Hepatic stellate cell (primary cell): ENCODE measurements around the gene EPAS1.
"Not testable (repeated sequence)": the region's sequence is repeated elsewhere in the genome, so short reads cannot be mapped to it uniquely, and the experiment has no call there.

Experiments
- DNase-seq: peaks from one replicate; pipeline ENCODE4 v3.0.0; 2011; ENCODE audit warnings: low spot score

Gene EPAS1

DNA sequence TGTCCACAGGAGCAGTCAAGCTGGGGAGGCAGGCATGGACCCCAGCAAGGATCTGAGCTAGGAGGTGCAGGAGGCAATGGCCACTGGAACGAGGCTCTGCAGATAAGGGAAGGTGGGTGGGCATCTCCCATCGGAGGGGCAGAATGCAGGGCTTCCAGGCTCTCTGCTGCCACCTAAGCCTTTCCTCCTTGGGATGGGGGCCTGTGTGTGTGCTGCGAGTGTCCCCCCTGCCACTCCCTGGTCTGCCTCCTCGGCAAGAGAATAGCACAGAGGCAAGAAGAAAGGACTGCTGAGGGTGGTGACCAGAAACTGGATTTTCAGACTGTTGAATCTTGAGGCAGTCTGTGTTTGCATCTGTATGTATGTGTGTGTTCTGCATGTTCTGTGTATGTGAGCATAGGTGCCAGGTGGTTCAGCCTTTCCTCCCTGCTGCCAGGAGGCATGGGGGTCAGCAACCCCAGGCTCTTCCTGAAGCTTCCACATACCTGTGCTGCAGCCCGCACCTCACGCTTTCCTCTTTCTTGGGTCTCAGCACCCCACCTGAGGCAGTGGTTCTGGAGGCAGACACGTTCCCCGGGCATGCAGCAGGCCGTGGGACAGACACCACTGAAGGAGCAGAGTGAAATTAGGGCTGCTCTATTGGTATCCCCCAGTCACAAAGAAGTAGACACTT lies 86.7 kb downstream of the EPAS1 start:
- no peak for DNase-seq

- DNase-seq: no peak
Observed at GRCh38 chr2:46384457-46384815, 87.2 kb downstream of the EPAS1 start.

GRCh38 chr2:46385786-46386577 lies 88.8 kb downstream of the EPAS1 start:
- DNase-seq: no peak

GRCh38 chr2:46386763-46387162 lies 89.6 kb downstream of the EPAS1 start:
- DNase-seq: no peak

- no peak for DNase-seq
Observed at GRCh38 chr2:46387292-46387691, 90.1 kb downstream of the EPAS1 start.

GRCh38 chr2:46387886-46388515 lies 90.8 kb downstream of the EPAS1 start:
- DNase-seq: no peak

DNA sequence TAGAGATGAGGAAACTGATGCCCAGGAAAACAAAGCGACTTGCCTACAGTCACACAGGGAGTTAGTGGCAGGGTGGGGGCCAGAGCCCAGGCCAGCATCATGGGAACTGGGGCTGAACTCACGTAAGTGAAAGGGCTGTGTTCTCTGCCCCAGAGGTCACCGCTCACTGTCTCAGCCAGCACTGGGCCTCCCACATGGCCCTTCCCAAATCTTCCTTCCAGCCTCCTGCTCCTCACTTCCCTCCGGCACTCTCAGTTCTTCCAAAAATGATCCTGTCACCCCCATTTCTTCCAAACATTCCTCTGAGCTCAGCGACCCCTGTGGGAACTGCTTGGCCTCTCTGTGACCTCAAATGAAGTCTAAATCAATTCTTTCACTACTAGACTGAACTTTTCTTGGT lies 91.7 kb downstream of the EPAS1 start:
- no peak for DNase-seq

DNA sequence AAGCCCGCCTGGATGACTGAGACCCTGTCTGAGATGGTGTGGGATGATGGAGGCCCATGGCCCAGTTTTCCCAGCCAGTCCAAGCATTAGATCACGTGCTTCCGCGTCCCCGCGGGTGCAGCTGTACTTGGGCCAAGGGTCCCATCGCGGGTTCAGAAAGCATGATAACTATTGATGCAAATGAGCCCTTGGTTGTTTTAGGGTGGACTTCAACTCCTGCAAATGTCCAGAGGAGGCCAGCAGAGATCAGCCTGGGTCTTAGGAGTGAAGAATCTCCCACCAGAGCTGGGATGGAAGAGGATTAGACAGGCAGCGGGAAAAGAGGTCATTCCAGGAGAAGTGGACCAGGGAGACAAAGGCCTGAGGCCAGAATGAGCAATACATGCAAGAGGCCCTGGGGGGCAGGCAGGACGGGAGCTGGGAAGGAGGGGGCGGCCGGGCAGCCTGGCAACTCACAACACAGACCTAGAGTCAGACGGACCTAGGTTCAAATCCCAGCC lies 92.3 kb downstream of the EPAS1 start:
- no peak for DNase-seq

DNA sequence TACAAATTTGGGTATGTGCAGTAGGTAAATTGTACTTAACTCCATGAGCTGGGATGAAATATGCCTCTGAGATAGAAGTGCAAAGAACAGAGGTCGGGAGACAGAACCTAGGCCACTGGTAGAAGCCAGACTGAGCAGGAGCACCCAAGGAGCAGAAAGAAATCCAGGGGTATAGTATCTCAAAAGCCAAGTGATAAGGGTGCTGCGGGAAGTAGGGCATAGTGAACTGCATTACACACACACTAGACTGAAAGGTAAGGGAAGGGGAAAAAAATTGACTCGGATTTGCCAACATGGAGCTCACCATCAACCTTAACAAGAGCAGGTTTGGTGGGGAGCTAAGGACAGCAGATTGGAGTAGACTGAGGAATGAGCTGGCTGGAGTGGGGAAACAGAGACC lies 92.8 kb downstream of the EPAS1 start:
- no peak for DNase-seq

- DNase-seq: no peak
Observed at GRCh38 chr2:46390901-46391395, 93.7 kb downstream of the EPAS1 start.

DNA sequence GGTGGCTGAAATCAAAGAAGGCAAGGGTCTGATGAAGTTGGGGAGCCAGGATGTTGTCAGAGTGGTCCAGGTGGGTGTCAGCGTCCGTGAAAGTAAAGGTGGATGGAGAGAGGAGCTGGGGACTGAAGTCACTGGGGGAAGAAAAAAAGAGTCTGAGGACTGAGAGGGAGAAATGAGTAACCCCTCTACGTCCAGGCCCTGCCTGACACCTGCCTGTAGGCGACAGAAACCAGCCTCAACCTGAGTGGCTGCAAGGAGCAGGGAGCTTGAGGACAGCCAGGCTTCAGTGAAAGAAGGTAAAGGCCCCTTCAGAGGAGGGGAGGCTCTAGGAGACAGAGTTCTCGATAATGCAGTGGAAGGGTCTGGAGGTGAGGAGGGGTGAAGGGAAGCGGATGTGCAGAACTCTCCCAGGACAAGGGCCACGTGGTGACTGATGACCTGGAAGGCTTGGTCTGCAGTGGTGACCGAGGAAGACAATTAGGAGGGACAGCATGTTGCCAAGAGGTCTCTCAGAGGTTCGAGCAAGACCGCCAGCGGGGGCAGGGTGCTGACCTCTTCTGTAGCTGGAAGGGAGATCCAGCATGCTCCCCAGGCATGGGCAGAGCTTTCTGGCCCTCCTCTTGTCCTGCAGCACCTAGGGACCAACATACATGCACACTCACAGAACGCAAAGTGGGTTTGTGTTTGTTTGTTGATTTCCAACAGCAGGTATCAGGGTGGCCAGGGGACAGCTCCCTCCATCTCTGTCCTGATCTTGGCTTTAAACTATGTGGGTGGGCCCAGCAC lies 95.5 kb downstream of the EPAS1 start:
- DNase-seq: no peak

DNA sequence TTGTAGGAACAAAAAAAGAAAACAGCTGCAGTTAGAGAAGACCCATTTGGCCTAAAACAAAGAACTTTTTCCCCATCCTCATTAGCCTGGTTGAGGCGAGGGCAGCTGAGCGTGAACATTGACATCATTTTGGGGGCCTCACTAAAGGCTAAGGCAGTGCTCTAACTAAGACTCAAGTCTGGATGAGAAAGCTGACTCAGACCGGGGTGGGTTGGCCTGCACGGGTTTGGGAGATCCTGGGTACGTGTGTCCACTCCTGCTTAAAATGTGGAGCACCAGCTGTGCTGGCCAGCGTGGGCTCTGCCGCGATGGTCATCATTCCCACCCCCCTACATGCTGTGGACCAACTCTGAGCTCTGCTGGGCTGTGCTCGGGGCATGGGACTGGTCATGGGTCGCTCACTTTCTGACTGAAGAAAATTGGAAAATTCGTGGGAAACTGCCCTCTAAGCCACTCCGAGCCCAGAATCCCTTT lies 96.2 kb downstream of the EPAS1 start:
- DNase-seq: no peak

- DNase-seq: no peak
Observed at GRCh38 chr2:46393865-46394264, 96.7 kb downstream of the EPAS1 start.

GRCh38 chr2:46394649-46395510 lies 97.7 kb downstream of the EPAS1 start:
- DNase-seq: no peak

DNA sequence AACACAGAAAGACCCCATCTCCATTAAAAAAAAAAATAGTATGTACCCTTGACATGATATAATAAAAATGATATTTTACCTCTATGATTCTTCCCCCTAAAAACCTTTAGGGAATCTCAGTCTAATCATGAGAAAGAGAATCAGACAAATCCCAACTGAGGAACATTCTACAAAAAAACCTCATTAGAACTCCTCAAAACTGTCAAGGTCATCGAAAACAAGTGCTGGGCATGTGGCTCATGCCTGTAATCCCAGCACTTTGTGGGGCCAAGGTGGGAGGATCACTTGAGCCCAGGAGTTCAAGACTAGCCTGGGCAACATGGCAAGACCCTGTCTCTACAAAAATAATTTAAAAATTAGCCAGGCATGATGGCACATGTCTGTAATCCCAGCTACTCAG lies 98.5 kb downstream of the EPAS1 start:
- DNase-seq: not testable (repeated sequence)

DNA sequence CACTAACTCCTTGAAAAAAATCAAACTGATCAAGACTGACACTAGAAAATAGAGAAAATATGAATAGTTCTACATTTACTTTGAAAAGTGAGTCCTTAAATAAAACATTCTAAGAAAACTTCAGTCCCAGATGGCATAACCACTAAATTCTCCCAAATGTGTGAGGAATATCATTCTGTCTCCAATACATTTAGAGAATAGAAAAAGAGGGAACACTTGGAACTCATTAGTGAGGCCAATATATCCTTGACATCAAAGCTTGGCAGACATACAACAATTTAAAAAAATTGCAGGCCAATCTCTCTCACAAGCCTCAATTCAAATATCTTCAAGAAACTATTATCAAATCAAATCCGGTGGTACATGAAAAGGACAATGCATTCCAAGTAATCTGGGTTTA lies 102.8 kb downstream of the EPAS1 start:
- no peak for DNase-seq

- no peak for DNase-seq
Observed at GRCh38 chr2:46402874-46403273, 105.7 kb downstream of the EPAS1 start.

- no peak for DNase-seq
Observed at GRCh38 chr2:46404181-46404759, 107.1 kb downstream of the EPAS1 start.

DNA sequence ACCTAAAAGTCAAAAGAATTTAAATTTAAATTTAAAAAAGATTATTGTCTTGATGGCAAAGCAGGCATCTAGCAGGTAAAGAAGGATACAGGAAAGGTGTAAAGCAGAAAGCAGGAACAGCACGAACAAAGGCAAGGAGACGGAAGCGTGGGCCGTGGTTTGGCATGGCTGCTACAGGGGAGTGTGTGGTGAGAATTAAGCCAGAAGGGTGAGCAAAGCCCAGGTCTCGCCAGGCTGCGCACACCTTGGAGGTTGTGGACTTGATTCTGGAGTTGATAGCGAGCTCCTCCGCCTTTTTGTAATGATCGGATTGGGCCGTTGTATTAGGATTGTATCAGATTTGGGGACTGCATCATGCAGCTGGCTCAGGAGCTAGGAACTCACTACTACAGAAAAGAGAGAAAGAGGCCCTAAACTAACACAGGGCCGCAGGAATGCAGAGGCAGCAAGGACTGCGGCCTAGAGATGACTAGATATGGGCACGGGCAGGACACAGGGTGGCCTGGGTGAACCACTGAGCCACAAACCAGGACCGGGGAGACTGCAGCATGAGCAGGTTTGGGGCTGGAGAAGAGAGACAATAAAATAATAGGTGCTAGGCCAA lies 110.7 kb downstream of the EPAS1 start:
- DNase-seq: no peak

DNA sequence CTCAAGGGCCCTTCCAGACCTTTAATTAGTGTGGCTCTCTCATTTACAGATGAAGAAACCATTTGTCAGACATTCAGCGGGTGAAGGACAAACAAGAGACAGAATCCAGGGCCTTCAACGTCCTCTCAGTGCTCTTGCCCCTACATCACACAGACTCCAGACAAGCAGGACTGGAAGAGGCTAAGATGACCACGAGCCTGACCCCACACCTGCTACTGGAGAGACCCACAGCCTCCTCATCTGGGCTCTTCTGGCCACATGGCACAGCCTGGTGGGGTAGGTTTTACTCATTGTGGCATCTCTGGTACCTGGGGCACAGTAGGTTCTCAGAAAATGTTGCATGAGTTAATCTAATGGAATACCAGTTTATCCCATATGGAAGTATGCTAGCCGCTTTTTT lies 112.5 kb downstream of the EPAS1 start:
- no peak for DNase-seq
